ENCODE results near the gene TMEM87B.

TMEM87B gene

GRCh38 chr2:112140899-112141625 lies 86.0 kb downstream of the TMEM87B start:
- no peak overlapping the region for H2BK5ac ChIP-seq (ENCODE audit: low read length)
- DNase-seq: no peak
- no peaks in the 10 kb centered on the region for H3K36me3 ChIP-seq (ENCODE audit: control insufficient read depth, insufficient read depth, low read length)
- H3K79me2 ChIP-seq (ENCODE audit: control insufficient read depth, insufficient read depth, low read length): no peaks in the 10 kb centered on the region
- H3K27ac ChIP-seq (ENCODE audit: low read depth, low read length): no peak overlapping the region
- no peak overlapping the region for H3K18ac ChIP-seq (ENCODE audit: low read length)
- H2BK120ac ChIP-seq (ENCODE audit: low read depth, low read length): no peak overlapping the region
- no CpG with 5 or more reads among the region's 20 CpGs for WGBS (ENCODE audit: extremely low coverage, insufficient coverage, low lambda C conversion rate)
- no peak overlapping the region for H3K4me3 ChIP-seq (ENCODE audit: low read length)
- no peak overlapping the region for H2BK15ac ChIP-seq (replicated peaks; ENCODE audit: low read depth)
- peaks cover 19% of the 10 kb centered on the region for H3K27me3 ChIP-seq (ENCODE audit: insufficient read depth, low read length, poor library complexity)
- no peak overlapping the region for H3K23ac ChIP-seq (ENCODE audit: low read length)
- H3K56ac ChIP-seq (ENCODE audit: low read length): no peak overlapping the region
- H3K9ac ChIP-seq (ENCODE audit: low read length): no peak overlapping the region
- no peak overlapping the region for H4K8ac ChIP-seq (ENCODE audit: low read depth, low read length)
- H3K4me1 ChIP-seq (ENCODE audit: control insufficient read depth, low read depth, low read length): peaks cover 3% of the 10 kb centered on the region
- no peak overlapping the region for H2AK5ac ChIP-seq (ENCODE audit: low read length)
- H4K5ac ChIP-seq (ENCODE audit: low read length): no peak overlapping the region
- no peaks in the 10 kb centered on the region for H3K79me1 ChIP-seq (ENCODE audit: low read length)
- H3K4ac ChIP-seq (ENCODE audit: low read depth, low read length): no peak overlapping the region
- H3K4me2 ChIP-seq (ENCODE audit: low read length): no peak overlapping the region

- no peak overlapping the region for H3K27ac ChIP-seq (ENCODE audit: low read depth, low read length)
- H2BK5ac ChIP-seq (ENCODE audit: low read length): no peak overlapping the region
- H3K23ac ChIP-seq (ENCODE audit: low read length): no peak overlapping the region
- no peak overlapping the region for H4K5ac ChIP-seq (ENCODE audit: low read length)
- no peak overlapping the region for H2BK120ac ChIP-seq (ENCODE audit: low read depth, low read length)
- no peak overlapping the region for H3K4me3 ChIP-seq (ENCODE audit: low read length)
- H3K56ac ChIP-seq (ENCODE audit: low read length): no peak overlapping the region
- H3K9ac ChIP-seq (ENCODE audit: low read length): no peak overlapping the region
- H2BK15ac ChIP-seq (replicated peaks; ENCODE audit: low read depth): no peak overlapping the region
- no peak overlapping the region for H3K18ac ChIP-seq (ENCODE audit: low read length)
- DNase-seq: no peak
- WGBS (ENCODE audit: extremely low coverage, insufficient coverage, low lambda C conversion rate): no CpG with 5 or more reads among the region's 7 CpGs
- H3K4me1 ChIP-seq (ENCODE audit: control insufficient read depth, low read depth, low read length): peaks cover 3% of the 10 kb centered on the region
- no peak overlapping the region for H3K4ac ChIP-seq (ENCODE audit: low read depth, low read length)
- no peak overlapping the region for H2AK5ac ChIP-seq (ENCODE audit: low read length)
- H3K36me3 ChIP-seq (ENCODE audit: control insufficient read depth, insufficient read depth, low read length): no peaks in the 10 kb centered on the region
- H3K79me1 ChIP-seq (ENCODE audit: low read length): no peaks in the 10 kb centered on the region
- H4K8ac ChIP-seq (ENCODE audit: low read depth, low read length): no peak overlapping the region
- no peak overlapping the region for H3K4me2 ChIP-seq (ENCODE audit: low read length)
- H3K79me2 ChIP-seq (ENCODE audit: control insufficient read depth, insufficient read depth, low read length): no peaks in the 10 kb centered on the region
- H3K27me3 ChIP-seq (ENCODE audit: insufficient read depth, low read length, poor library complexity): peaks cover 17% of the 10 kb centered on the region
These were observed 86.5 kb downstream of the TMEM87B start for GRCh38 chr2:112141626-112142007.

DNA sequence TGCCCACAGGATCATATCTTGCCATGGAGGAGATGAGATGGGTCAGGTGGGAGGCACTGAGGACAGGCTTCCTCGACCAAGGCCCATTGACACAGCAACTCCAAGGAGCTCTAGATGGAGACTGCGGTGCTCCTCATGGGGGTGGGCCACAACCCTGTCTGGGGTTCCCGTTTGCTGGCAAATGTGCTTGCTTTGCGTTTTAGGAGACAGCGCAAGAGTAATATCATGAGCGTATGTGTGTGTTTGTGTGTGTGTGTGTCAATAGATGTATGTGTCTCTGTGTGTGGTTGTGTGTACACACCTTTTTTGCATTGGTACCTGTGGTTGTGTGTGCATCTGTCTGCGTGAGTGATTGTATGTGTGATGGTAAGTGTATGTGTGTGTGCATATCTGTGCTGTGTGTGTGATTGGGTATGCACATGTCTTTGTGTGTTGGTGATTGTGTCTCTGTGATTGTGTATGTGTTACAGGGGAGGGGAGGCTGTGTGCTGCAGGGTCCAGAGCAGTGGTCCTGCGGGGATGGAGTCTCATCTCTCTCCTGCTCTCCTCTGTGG lies 87.5 kb downstream of the TMEM87B start:
- H2BK5ac ChIP-seq (ENCODE audit: low read length): no peak overlapping the region
- WGBS (ENCODE audit: extremely low coverage, insufficient coverage, low lambda C conversion rate): no CpG with 5 or more reads among the region's 8 CpGs
- no peak overlapping the region for H3K56ac ChIP-seq (ENCODE audit: low read length)
- no peak overlapping the region for H3K27ac ChIP-seq (ENCODE audit: low read depth, low read length)
- peaks cover 3% of the 10 kb centered on the region for H3K4me1 ChIP-seq (ENCODE audit: control insufficient read depth, low read depth, low read length)
- H3K79me1 ChIP-seq (ENCODE audit: low read length): no peaks in the 10 kb centered on the region
- no peak overlapping the region for H3K18ac ChIP-seq (ENCODE audit: low read length)
- no peak overlapping the region for H4K8ac ChIP-seq (ENCODE audit: low read depth, low read length)
- no peak overlapping the region for H2BK15ac ChIP-seq (replicated peaks; ENCODE audit: low read depth)
- no peaks in the 10 kb centered on the region for H3K36me3 ChIP-seq (ENCODE audit: control insufficient read depth, insufficient read depth, low read length)
- H3K79me2 ChIP-seq (ENCODE audit: control insufficient read depth, insufficient read depth, low read length): no peaks in the 10 kb centered on the region
- no peak overlapping the region for H3K4me2 ChIP-seq (ENCODE audit: low read length)
- no peak overlapping the region for H3K4me3 ChIP-seq (ENCODE audit: low read length)
- no peak overlapping the region for H2BK120ac ChIP-seq (ENCODE audit: low read depth, low read length)
- DNase-seq: no peak
- H4K5ac ChIP-seq (ENCODE audit: low read length): no peak overlapping the region
- H3K4ac ChIP-seq (ENCODE audit: low read depth, low read length): no peak overlapping the region
- no peak overlapping the region for H3K9ac ChIP-seq (ENCODE audit: low read length)
- peaks cover 17% of the 10 kb centered on the region for H3K27me3 ChIP-seq (ENCODE audit: insufficient read depth, low read length, poor library complexity)
- no peak overlapping the region for H3K23ac ChIP-seq (ENCODE audit: low read length)
- no peak overlapping the region for H2AK5ac ChIP-seq (ENCODE audit: low read length)

DNA sequence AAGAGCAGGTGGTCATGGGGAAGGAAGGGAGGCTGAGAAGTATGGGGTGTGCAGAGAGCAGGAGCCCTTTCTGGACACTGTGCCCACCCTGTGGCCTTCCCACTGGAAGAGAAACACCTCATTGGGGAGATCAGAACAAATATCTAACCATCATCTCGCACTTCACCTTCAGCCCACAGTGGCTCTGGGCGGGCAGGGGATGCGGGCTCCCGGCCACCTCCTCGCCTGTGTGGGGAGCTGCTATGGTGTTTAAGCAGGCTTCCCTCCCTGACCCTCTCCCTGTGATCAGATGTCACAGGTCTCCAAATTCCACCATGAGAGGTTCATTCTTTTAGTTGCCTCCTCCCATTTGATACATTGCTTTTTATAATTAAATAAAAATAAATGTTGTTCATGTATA lies 88.1 kb downstream of the TMEM87B start:
- H4K8ac ChIP-seq (ENCODE audit: low read depth, low read length): no peak overlapping the region
- H3K56ac ChIP-seq (ENCODE audit: low read length): no peak overlapping the region
- no peak overlapping the region for H3K4me2 ChIP-seq (ENCODE audit: low read length)
- no peak overlapping the region for H3K18ac ChIP-seq (ENCODE audit: low read length)
- no peak for DNase-seq
- no peak overlapping the region for H3K27ac ChIP-seq (ENCODE audit: low read depth, low read length)
- H2BK15ac ChIP-seq (replicated peaks; ENCODE audit: low read depth): no peak overlapping the region
- H4K5ac ChIP-seq (ENCODE audit: low read length): no peak overlapping the region
- H3K79me2 ChIP-seq (ENCODE audit: control insufficient read depth, insufficient read depth, low read length): no peaks in the 10 kb centered on the region
- no peak overlapping the region for H3K9ac ChIP-seq (ENCODE audit: low read length)
- no peaks in the 10 kb centered on the region for H3K79me1 ChIP-seq (ENCODE audit: low read length)
- H3K4ac ChIP-seq (ENCODE audit: low read depth, low read length): no peak overlapping the region
- no peak overlapping the region for H2AK5ac ChIP-seq (ENCODE audit: low read length)
- no peak overlapping the region for H3K23ac ChIP-seq (ENCODE audit: low read length)
- H2BK5ac ChIP-seq (ENCODE audit: low read length): no peak overlapping the region
- H2BK120ac ChIP-seq (ENCODE audit: low read depth, low read length): no peak overlapping the region
- no peaks in the 10 kb centered on the region for H3K36me3 ChIP-seq (ENCODE audit: control insufficient read depth, insufficient read depth, low read length)
- peaks cover 13% of the 10 kb centered on the region for H3K27me3 ChIP-seq (ENCODE audit: insufficient read depth, low read length, poor library complexity)
- no peaks in the 10 kb centered on the region for H3K4me1 ChIP-seq (ENCODE audit: control insufficient read depth, low read depth, low read length)
- no peak overlapping the region for H3K4me3 ChIP-seq (ENCODE audit: low read length)
- no CpG with 5 or more reads among the region's 5 CpGs for WGBS (ENCODE audit: extremely low coverage, insufficient coverage, low lambda C conversion rate)

DNA sequence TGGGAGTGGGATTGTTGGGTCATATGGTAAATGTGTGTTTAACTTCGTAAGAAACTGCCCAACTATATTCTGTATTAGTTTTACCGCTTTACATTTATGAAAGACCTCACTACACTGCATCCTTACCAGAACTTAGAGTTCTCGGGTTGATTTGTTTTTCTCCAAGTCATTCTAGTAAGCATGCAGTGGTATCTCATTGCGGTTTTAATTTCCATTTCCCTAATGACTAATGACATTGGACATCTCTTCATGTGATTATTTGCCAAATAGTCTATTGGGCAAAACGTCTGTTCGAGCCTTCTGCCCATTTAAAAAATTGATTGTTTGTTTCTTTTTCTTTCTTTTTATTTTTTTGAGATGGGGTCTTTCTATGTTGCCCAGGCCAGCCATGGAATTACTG lies 89.9 kb downstream of the TMEM87B start:
- Histone ChIP-seq H3K79me1 (ENCODE audit: low read length) (no peaks in the 10 kb centered on the region), H3K18ac (ENCODE audit: low read length) (no peak overlapping the region), H4K5ac (ENCODE audit: low read length) (no peak overlapping the region), H2BK120ac (ENCODE audit: low read depth, low read length) (no peak overlapping the region), H3K9ac (ENCODE audit: low read length) (no peak overlapping the region), H3K4me3 (ENCODE audit: low read length) (no peak overlapping the region), H3K27me3 (ENCODE audit: insufficient read depth, low read length, poor library complexity) (peaks cover 13% of the 10 kb centered on the region), H3K36me3 (ENCODE audit: control insufficient read depth, insufficient read depth, low read length) (no peaks in the 10 kb centered on the region), H4K8ac (ENCODE audit: low read depth, low read length) (no peak overlapping the region), H3K4me2 (ENCODE audit: low read length) (no peak overlapping the region), H3K4ac (ENCODE audit: low read depth, low read length) (no peak overlapping the region), H3K27ac (ENCODE audit: low read depth, low read length) (no peak overlapping the region), H2BK5ac (ENCODE audit: low read length) (no peak overlapping the region), H3K56ac (ENCODE audit: low read length) (no peak overlapping the region), H3K23ac (ENCODE audit: low read length) (no peak overlapping the region), H2BK15ac (replicated peaks; ENCODE audit: low read depth) (no peak overlapping the region), H3K79me2 (ENCODE audit: control insufficient read depth, insufficient read depth, low read length) (no peaks in the 10 kb centered on the region), H2AK5ac (ENCODE audit: low read length) (no peak overlapping the region), H3K4me1 (ENCODE audit: control insufficient read depth, low read depth, low read length) (no peaks in the 10 kb centered on the region)
- WGBS (ENCODE audit: extremely low coverage, insufficient coverage, low lambda C conversion rate): no CpG with 5 or more reads among the region's 6 CpGs
- DNase-seq: no peak

Measured in mesendoderm (in vitro differentiated cells).